OCI-LY7 (cell line): ENCODE results near the gene EFNA5. TPM values are rescaled to one million over a fixed set of nuclear protein-coding genes. Genes with fewer than 3 reads are reported as not detected.

Experiments
- BruUV-seq: library from RNA; stranded (reverse); fragments of 400-500 nt; replicated peaks from 2 replicates; lab custom pipeline; 2021; lab: Mats Ljungman, UMichigan
- CTCF ChIA-PET: fragments of 300-600 bp; sonication (Branson Sonifier 250); formaldehyde crosslinking; loops from one replicate; lab custom pipeline; 2022; ENCODE audit warnings: antibody characterized with exemption; ENCODE audit not compliant: unreplicated experiment; lab: Charles Lee
- POLR2A ChIA-PET: fragments of 300-600 bp; sonication (Branson Sonifier 250); formaldehyde crosslinking; loops from one replicate; lab custom pipeline; 2022; ENCODE audit warnings: antibody characterized with exemption; lab: Charles Lee
- DNase-seq: peaks from one replicate; pipeline ENCODE4 v3.0.0-alpha.2; 2015; ENCODE audit warnings: low spot score
- H2AFZ ChIP-seq: fragments of 200-600 bp; sonication (generic), shearing (Covaris generic); 2 replicates; pipeline ENCODE4 v1.6.1; 2014; ENCODE audit warnings: mild to moderate bottlenecking, antibody characterized with exemption, low read length, moderate library complexity
- H3K27ac ChIP-seq: fragments of 200-600 bp; sonication (generic); 2 replicates; pipeline ENCODE4 v1.5.1; 2014; ENCODE audit warnings: mixed run types, low read depth, mild to moderate bottlenecking, moderate library complexity, low read length, inconsistent platforms; ENCODE audit not compliant: poor library complexity, severe bottlenecking
- H3K36me3 ChIP-seq: fragments of 200-600 bp; sonication (generic); 2 replicates; pipeline ENCODE4 v1.6.1; 2014; ENCODE audit warnings: mild to moderate bottlenecking, antibody characterized with exemption, low read length, moderate library complexity, mixed read lengths; ENCODE audit not compliant: insufficient read depth
- H3K4me1 ChIP-seq: fragments of 200-600 bp; sonication (generic); 2 replicates; pipeline ENCODE4 v1.5.1; 2014; ENCODE audit warnings: mild to moderate bottlenecking, low read length; ENCODE audit not compliant: insufficient read depth, poor library complexity, severe bottlenecking
- H3K4me2 ChIP-seq: fragments of 200-600 bp; sonication (generic); 2 replicates; pipeline ENCODE4 v1.6.1; 2014; ENCODE audit warnings: mild to moderate bottlenecking, low read length
- H3K4me3 ChIP-seq: fragments of 200-600 bp; sonication (generic); 2 replicates; pipeline ENCODE4 v1.5.1; 2014; ENCODE audit warnings: mild to moderate bottlenecking, low read depth, low read length; ENCODE audit not compliant: poor library complexity, severe bottlenecking
- H3K79me2 ChIP-seq: fragments of 200-600 bp; sonication (generic); 2 replicates; pipeline ENCODE4 v1.6.1; 2016; ENCODE audit warnings: low read depth, mild to moderate bottlenecking, low read length, moderate library complexity, mixed read lengths; ENCODE audit not compliant: insufficient read depth
- H3K9me2 ChIP-seq: fragments of 200-600 bp; sonication (generic); 2 replicates; pipeline ENCODE4 v1.6.1; 2016; ENCODE audit warnings: mild to moderate bottlenecking, low read length, mixed read lengths; ENCODE audit not compliant: insufficient read depth
- H3K9me3 ChIP-seq: fragments of 200-600 bp; sonication (generic); 2 replicates; pipeline ENCODE4 v1.6.1; 2014; ENCODE audit warnings: mild to moderate bottlenecking, mixed run types, low read length, mixed read lengths
- H4K20me1 ChIP-seq: fragments of 200-600 bp; sonication (generic); 2 replicates; pipeline ENCODE4 v1.6.1; 2014; ENCODE audit warnings: mild to moderate bottlenecking, antibody characterized with exemption, low read length, moderate library complexity, mixed read lengths; ENCODE audit not compliant: insufficient read depth
- CTCF ChIP-seq: fragments of 200-600 bp; sonication (generic); conservative IDR thresholded peaks from 2 replicates; pipeline ENCODE4 v1.5.1; 2014; ENCODE audit warnings: mild to moderate bottlenecking, antibody characterized with exemption, low read length, moderate library complexity, mixed read lengths
- EZH2phosphoT487 ChIP-seq: fragments of 200-600 bp; sonication (generic); IDR thresholded peaks from 2 replicates; pipeline ENCODE4 v1.6.1; 2018; ENCODE audit warnings: low read depth, borderline replicate concordance, mild to moderate bottlenecking, mixed run types, antibody characterized with exemption, low read length, moderate library complexity, mixed read lengths
- intact Hi-C: fragments of 100-400 bp; cut with micrococcal nuclease; formaldehyde crosslinking; loops from one replicate; pipeline ENCODE4 v1.10.0; 2022; ENCODE audit not compliant: unreplicated experiment
- total RNA-seq, 2 experiments: library from RNA; depleted of rRNA in 1 of 2; stranded (reverse); fragments of >200 nt in 1 of 2; shearing (Covaris generic) in 1 of 2; gene quantifications; 2 replicates each; pipeline ENCODE4 v1.2.3, GENCODE V29; 2014 to 2022

EFNA5 gene
- total RNA-seq, 2 experiments from 2014 or later = 2.1 to 3.1 TPM

- H4K20me1 ChIP-seq = no peaks in the 10 kb centered on the region
- no peaks in the 10 kb centered on the region for H3K9me3 ChIP-seq
- peaks cover 25% of the 10 kb centered on the region for H3K4me1 ChIP-seq
- intact Hi-C loops = loop anchor here (1.0 to 5.0 kb wide), 8 partner anchors 100 to 568 kb away; no protein-coding TSS in a partner anchor
- peak; percentile 67 for DNase-seq
- CTCF ChIA-PET = interaction anchor here (0.6 kb wide), 1 partner anchor 324 kb away, joined by 4 read pairs; no protein-coding TSS in a partner anchor
- peak overlapping the region; percentile 95 for H3K4me2 ChIP-seq
- H3K9me2 ChIP-seq = no peaks in the 10 kb centered on the region
- TF ChIP-seq EZH2phosphoT487 = no peak
- TF ChIP-seq CTCF = no peak
- H3K4me3 ChIP-seq = peak overlapping the region; percentile 74
- peak overlapping the region; percentile 97 for H2AFZ ChIP-seq
- H3K36me3 ChIP-seq = no peaks in the 10 kb centered on the region
- POLR2A ChIA-PET = interaction anchor here (0.6 to 1.0 kb wide), 9 partner anchors 17 to 567 kb away, joined by 3 to 5 read pairs (median 3); no protein-coding TSS in a partner anchor
- no peaks in the 10 kb centered on the region for H3K79me2 ChIP-seq
- peak overlapping the region; percentile 10 for H3K27ac ChIP-seq
- no TSS peak for BruUV-seq
Observed at GRCh38 chr5:107672211-107673038, 1.7 kb upstream of the EFNA5 start.

GRCh38 chr5:107671742-107672210, 1.0 kb upstream of the EFNA5 start:
- ChIA-PET POLR2A (interaction anchor here (0.6 to 1.0 kb wide), 7 partner anchors 16 to 567 kb away, joined by 3 to 5 read pairs (median 3); no protein-coding TSS in a partner anchor), CTCF (interaction anchor here (0.6 kb wide), 1 partner anchor 324 kb away, joined by 4 read pairs; no protein-coding TSS in a partner anchor)
- no peaks in the 10 kb centered on the region for H3K9me3 ChIP-seq
- H3K4me1 ChIP-seq = peaks cover 25% of the 10 kb centered on the region
- peak overlapping the region; percentile 10 for H3K27ac ChIP-seq
- no peak for TF ChIP-seq EZH2phosphoT487
- no peak for TF ChIP-seq CTCF
- H4K20me1 ChIP-seq = no peaks in the 10 kb centered on the region
- H3K36me3 ChIP-seq = no peaks in the 10 kb centered on the region
- no TSS peak for BruUV-seq
- H3K4me3 ChIP-seq = peak overlapping the region; percentile 74
- no peaks in the 10 kb centered on the region for H3K79me2 ChIP-seq
- H2AFZ ChIP-seq = peak overlapping the region; percentile 97
- no peak for DNase-seq
- no peaks in the 10 kb centered on the region for H3K9me2 ChIP-seq
- intact Hi-C loops = loop anchor here (1.0 to 5.0 kb wide), 4 partner anchors 158 to 424 kb away; no protein-coding TSS in a partner anchor
- H3K4me2 ChIP-seq = peak overlapping the region; percentile 95
